Activated T-cell treated with anti-CD3 and anti-CD28 coated beads, Interleukin-2, amount 50 U/mL, for 4 hours (primary cell): ENCODE results near the gene TMEM63A. TPM values are rescaled to one million over a fixed set of nuclear protein-coding genes. Genes with fewer than 3 reads are reported as not detected.
A peak's percentile ranks its signal among the peaks of the same experiment; 100 is the strongest.

Experiments
- ATAC-seq, 2 donors: fragments of 200-7000 bp; cut with Tn5 transposase; one replicate each; pipeline ENCODE4 v1.10.0; 2021
- DNase-seq: peaks from one replicate; pipeline ENCODE4 v3.0.0-alpha.2; 2020
- H3K27me3 Mint-ChIP-seq: one replicate; pipeline ENCODE4 v1.8.0; 2021; ENCODE audit warnings: low read depth, mixed read lengths
- H3K36me3 Mint-ChIP-seq: one replicate; pipeline ENCODE4 v1.8.0; 2022; ENCODE audit warnings: mixed read lengths; ENCODE audit not compliant: insufficient read depth
- H3K4me1 Mint-ChIP-seq: one replicate; pipeline ENCODE4 v1.8.0; 2021; ENCODE audit warnings: low read depth, mixed read lengths
- H3K4me3 Mint-ChIP-seq: one replicate; pipeline ENCODE4 v1.8.0; 2021; ENCODE audit warnings: mild to moderate bottlenecking, moderate library complexity, mixed read lengths
- H3K9me3 Mint-ChIP-seq: one replicate; pipeline ENCODE4 v1.8.0; 2021; ENCODE audit warnings: mixed read lengths
- total RNA-seq, 3 donors: library from RNA; stranded (reverse); gene quantifications; one replicate each; pipeline ENCODE4 v1.2.1, GENCODE V29; 2021

Gene TMEM63A
- total RNA-seq, 3 donors from 2014 or later: 7.1 to 13.5 (median 9.1) TPM

GRCh38 chr1:225855503-225856300 lies 26.5 kb downstream of the TMEM63A start:
- Mint-ChIP-seq H3K27me3 (no peaks in the 10 kb centered on the region), H3K36me3 (peaks cover 32% of the 10 kb centered on the region), H3K4me3 (no peak overlapping the region), H3K4me1 (peaks cover 32% of the 10 kb centered on the region), H3K9me3 (no peaks in the 10 kb centered on the region)
- ATAC-seq (no peak), DNase-seq (no peak)

DNA sequence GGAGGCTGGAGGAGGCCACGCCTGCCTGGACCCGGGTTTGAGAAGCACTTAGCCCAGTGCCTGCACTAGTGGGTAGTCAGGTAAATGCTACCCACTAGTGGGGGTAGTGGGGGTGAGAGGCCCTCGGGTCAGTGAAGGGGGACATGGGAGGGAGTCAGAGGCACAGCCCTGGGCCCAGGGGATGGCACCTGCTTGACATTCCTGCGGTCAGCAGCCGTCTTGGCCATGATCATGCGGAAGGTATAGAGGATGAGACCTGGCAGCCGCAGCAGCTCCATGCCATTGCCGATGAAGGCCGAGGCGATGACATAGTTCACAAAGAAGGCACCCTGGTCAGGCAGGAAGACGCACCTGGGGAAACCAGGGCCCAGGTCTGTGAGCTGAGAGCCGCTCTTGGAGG lies 28.7 kb downstream of the TMEM63A start:
- DNase-seq: no peak
- Mint-ChIP-seq H3K27me3 (no peaks in the 10 kb centered on the region), H3K36me3 (peaks cover 30% of the 10 kb centered on the region), H3K4me1 (peaks cover 52% of the 10 kb centered on the region), H3K9me3 (no peaks in the 10 kb centered on the region), H3K4me3 (no peak overlapping the region)
- no peak for ATAC-seq

- H3K27me3 Mint-ChIP-seq: no peaks in the 10 kb centered on the region
- no peak overlapping the region for H3K4me3 Mint-ChIP-seq
- peaks cover 59% of the 10 kb centered on the region for H3K4me1 Mint-ChIP-seq
- no peaks in the 10 kb centered on the region for H3K9me3 Mint-ChIP-seq
- DNase-seq: no peak
- no peak for ATAC-seq
- peaks cover 29% of the 10 kb centered on the region for H3K36me3 Mint-ChIP-seq
Measured at GRCh38 chr1:225852413-225853124, 29.6 kb downstream of the TMEM63A start.

DNA sequence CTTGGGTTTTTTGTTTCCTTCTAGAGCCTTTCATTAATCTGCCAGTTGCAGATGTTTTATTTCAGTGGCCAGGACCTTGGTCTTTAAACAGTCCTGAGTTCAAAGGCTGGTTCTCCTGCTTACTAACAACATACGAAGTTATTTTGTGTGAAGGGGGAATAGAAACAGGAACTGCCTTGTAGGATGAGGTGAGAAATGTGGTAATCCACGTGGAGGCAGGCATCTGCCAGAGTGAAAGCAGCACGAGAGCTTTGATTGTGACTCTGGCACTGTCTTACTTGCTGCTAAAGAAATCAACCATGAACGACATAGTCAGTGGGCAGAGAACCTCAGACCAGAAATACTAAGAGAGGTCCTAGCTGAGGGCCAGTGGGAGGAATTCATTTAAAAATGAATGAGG lies 30.4 kb downstream of the TMEM63A start:
- no peak for DNase-seq
- peak; percentile 62 to 64 for ATAC-seq
- Mint-ChIP-seq H3K4me1 (peaks cover 59% of the 10 kb centered on the region), H3K36me3 (peaks cover 27% of the 10 kb centered on the region), H3K9me3 (no peaks in the 10 kb centered on the region), H3K27me3 (no peaks in the 10 kb centered on the region), H3K4me3 (no peak overlapping the region)

- peaks cover 56% of the 10 kb centered on the region for H3K4me1 Mint-ChIP-seq
- peaks cover 25% of the 10 kb centered on the region for H3K36me3 Mint-ChIP-seq
Measured at GRCh38 chr1:225850370-225850769, 31.8 kb downstream of the TMEM63A start.

DNA sequence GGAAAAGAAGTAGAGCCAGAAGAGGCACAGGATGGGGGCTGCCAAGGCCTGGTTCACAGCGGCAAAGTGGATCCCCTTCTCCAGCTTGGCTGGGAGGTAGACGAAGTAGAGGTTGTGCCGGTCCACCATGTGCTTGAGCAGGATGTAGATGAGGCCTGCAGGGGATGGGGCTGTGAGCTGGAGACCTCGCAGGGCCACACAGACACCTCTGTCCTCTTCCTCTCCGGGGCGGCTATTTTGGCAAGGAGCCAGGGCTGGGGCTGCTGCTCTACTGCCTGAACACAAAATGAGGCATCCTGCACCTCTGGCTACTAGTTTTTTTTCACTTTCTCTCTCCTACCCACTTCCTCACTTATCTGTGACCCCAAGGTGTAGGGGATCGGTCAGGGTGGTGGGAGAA lies 32.3 kb downstream of the TMEM63A start:
- Mint-ChIP-seq H3K4me3 (no peak overlapping the region), H3K4me1 (peaks cover 56% of the 10 kb centered on the region), H3K36me3 (peaks cover 25% of the 10 kb centered on the region), H3K27me3 (no peaks in the 10 kb centered on the region), H3K9me3 (no peaks in the 10 kb centered on the region)
- peak; percentile 23 for DNase-seq
- no peak for ATAC-seq

More at GRCh38 chr1:225850370-225850769, 31.8 kb downstream of the TMEM63A start:
- Mint-ChIP-seq H3K9me3 (no peaks in the 10 kb centered on the region), H3K27me3 (no peaks in the 10 kb centered on the region), H3K4me3 (no peak overlapping the region)
- DNase-seq: no peak
- ATAC-seq: no peak

GRCh38 chr1:225848030-225848955 lies 33.9 kb downstream of the TMEM63A start:
- DNase-seq: no peak
- ATAC-seq: peak; percentile 38 to 46
- H3K4me3 Mint-ChIP-seq: peak overlapping the region; percentile 9
- peaks cover 16% of the 10 kb centered on the region for H3K36me3 Mint-ChIP-seq
- no peaks in the 10 kb centered on the region for H3K9me3 Mint-ChIP-seq
- H3K4me1 Mint-ChIP-seq: peaks cover 51% of the 10 kb centered on the region
- H3K27me3 Mint-ChIP-seq: no peaks in the 10 kb centered on the region

DNA sequence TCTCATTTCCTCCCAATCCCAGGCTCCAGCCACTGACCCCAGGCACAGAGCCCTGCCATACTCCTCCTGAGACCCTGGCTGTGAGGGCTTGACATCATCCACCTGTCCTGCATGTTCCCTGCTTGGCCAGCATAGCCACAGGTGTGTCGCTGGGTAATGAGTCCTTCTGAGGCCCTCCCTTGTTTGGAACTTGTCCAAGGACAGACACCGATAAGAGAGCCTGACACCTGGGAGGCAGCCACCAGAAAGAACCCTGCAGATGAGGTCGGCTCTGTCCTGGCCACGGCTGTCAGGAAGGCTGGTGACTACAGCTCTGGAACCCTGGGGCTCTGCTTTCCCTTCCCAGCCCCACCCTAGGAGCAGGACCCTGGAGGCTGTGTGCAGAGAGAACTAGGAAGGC lies 34.6 kb downstream of the TMEM63A start:
- DNase-seq (no peak), ATAC-seq (peak in 1 of 2 donors; percentile 4)
- H3K4me3 Mint-ChIP-seq: no peak overlapping the region
- peaks cover 15% of the 10 kb centered on the region for H3K36me3 Mint-ChIP-seq
- H3K27me3 Mint-ChIP-seq: no peaks in the 10 kb centered on the region
- H3K4me1 Mint-ChIP-seq: peaks cover 44% of the 10 kb centered on the region
- H3K9me3 Mint-ChIP-seq: no peaks in the 10 kb centered on the region

DNA sequence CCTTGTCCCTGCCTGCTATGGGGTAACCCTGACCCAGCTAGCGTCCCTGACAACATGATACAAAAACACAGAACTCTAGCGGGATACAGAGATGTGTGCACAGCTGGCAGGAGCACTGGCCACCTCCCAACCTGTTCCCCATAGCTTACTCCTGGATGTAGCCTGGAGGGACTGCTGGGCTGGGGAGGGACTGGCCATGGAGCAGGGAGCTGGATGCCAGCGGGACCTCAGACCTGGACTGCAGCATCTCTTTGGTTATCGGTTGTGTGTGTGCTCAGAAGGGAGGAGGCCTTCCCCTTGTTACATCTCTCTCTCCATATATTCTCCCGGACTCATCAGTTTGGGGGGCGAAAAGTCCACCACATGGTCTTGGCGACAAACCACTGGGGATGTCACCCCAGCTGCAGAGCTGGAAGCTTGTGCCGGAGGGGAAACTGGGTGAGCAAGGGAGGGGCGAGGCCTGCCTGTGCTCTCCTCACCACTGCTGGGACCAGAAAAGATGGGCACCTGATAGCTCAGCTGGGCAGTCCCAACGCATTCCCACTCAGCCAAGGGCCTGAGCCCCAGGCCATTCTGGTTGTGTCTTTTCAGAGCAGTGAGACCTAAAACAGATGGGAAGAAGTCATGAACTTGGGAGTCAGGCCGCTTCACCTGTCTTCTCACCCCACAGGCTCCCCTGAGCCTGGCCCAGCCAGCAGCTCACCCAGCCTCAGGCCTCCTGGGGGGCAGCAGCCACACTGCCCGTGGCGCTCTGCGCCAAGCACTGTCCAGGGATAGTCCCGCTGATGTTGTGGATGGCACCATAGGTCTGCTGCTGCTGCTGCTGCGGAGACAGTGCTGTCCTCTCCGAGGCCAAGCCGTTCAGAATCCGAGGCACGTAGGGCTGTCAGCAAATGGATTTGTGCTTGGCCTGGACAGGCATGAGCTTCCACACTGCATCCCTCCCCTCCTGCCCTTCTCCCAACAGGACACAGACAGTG lies 35.6 kb downstream of the TMEM63A start:
- ATAC-seq (no peak), DNase-seq (no peak)
- H3K27me3 Mint-ChIP-seq: no peaks in the 10 kb centered on the region
- peaks cover 42% of the 10 kb centered on the region for H3K4me1 Mint-ChIP-seq
- H3K4me3 Mint-ChIP-seq: no peak overlapping the region
- H3K36me3 Mint-ChIP-seq: peaks cover 7% of the 10 kb centered on the region
- H3K9me3 Mint-ChIP-seq: no peaks in the 10 kb centered on the region

GRCh38 chr1:225845571-225846259 lies 36.5 kb downstream of the TMEM63A start:
- ATAC-seq (peak in 1 of 2 donors; percentile 42), DNase-seq (peak; percentile 20)
- H3K4me1 Mint-ChIP-seq: peaks cover 43% of the 10 kb centered on the region
- H3K27me3 Mint-ChIP-seq: no peaks in the 10 kb centered on the region
- no peaks in the 10 kb centered on the region for H3K9me3 Mint-ChIP-seq
- H3K4me3 Mint-ChIP-seq: no peak overlapping the region
- H3K36me3 Mint-ChIP-seq: peaks cover 6% of the 10 kb centered on the region

GRCh38 chr1:225845097-225845496 lies 37.1 kb downstream of the TMEM63A start:
- ATAC-seq: no peak

DNA sequence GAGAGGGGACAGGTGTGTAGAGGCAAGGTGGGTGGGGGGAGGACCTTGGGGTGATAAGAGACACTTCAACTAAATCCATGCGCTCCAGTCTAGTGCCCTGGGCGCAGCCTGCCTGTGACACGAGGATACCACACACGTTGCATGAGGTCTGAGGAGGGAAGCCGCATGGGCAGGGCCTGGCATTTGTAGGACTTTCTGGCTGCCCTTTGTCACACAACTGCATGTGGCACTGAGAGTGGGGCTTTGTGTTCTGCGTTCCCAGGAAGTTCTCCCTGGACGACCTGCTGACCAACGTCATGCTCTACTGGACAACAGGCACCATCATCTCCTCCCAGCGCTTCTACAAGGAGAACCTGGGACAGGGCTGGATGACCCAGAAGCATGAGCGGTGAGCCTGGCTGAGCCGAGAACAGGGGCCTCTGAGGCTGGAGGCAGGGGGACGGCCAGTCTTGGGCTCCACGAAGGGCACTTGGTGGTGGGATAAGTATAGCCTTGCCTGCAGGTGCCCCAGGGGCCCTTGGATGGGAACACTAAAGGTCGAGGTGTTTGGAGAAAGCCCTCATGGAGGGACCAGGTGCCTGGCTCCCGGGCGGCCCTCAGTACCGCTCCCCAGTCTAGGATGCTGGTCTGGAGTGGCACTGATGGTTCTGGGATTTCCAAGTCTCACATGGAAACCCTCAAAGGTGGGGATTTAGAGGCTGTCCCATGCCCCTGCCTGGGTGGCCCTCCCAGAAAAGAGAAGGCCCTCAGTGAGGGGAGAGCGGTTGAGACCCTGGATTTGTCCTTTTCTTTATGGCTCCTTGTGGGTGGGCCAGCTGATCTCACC lies 37.7 kb downstream of the TMEM63A start:
- peaks cover 34% of the 10 kb centered on the region for H3K4me1 Mint-ChIP-seq
- no peaks in the 10 kb centered on the region for H3K9me3 Mint-ChIP-seq
- no peak overlapping the region for H3K4me3 Mint-ChIP-seq
- ATAC-seq: no peak
- H3K36me3 Mint-ChIP-seq: peaks cover 6% of the 10 kb centered on the region
- no peak for DNase-seq
- no peaks in the 10 kb centered on the region for H3K27me3 Mint-ChIP-seq

More at GRCh38 chr1:225845097-225845496, 37.1 kb downstream of the TMEM63A start:
- Mint-ChIP-seq H3K4me1 (peaks cover 39% of the 10 kb centered on the region), H3K36me3 (peaks cover 6% of the 10 kb centered on the region), H3K27me3 (no peaks in the 10 kb centered on the region), H3K4me3 (no peak overlapping the region), H3K9me3 (no peaks in the 10 kb centered on the region)
- no peak for DNase-seq
